HCT116 (cell line): ENCODE data around the gene MTHFD1L. TPM values are rescaled to one million over a fixed set of nuclear protein-coding genes. Genes with fewer than 3 reads are reported as not detected.
A peak's percentile ranks its signal among the peaks of the same experiment; 100 is the strongest.

Experiments used
- ATAC-seq: fragments of 200-7000 bp; cut with Tn5 transposase; 2 replicates; pipeline ENCODE4 v1.9.1; 2020; ENCODE audit warnings: mild to moderate bottlenecking, moderate library complexity
- BruUV-seq: library from RNA; stranded (reverse); fragments of 400-500 nt; replicated peaks from 2 replicates; lab custom pipeline; 2021; lab: Mats Ljungman, UMichigan
- CTCF ChIA-PET: fragments of 300-600 bp; sonication (Branson Sonifier 250); formaldehyde crosslinking; loops from one replicate; lab custom pipeline; 2021; ENCODE audit warnings: antibody characterized with exemption; lab: Charles Lee
- POLR2A ChIA-PET: fragments of 300-600, 350-600 bp; sonication (Branson Sonifier 250); formaldehyde crosslinking; loops from one replicate; lab custom pipeline; 2021; ENCODE audit warnings: antibody characterized with exemption; lab: Charles Lee
- RAD21 ChIA-PET, 2 experiments: fragments of 300-600 bp; sonication (Branson Sonifier 250); formaldehyde crosslinking; loops; one replicate each; lab custom pipeline; 2023; ENCODE audit warnings: low total read pairs in 2 of 2; ENCODE audit not compliant: uncharacterized antibody in 2 of 2, unreplicated experiment in 2 of 2, low non-redundant PET in 1 of 2; lab: Charles Lee
- DNase-seq: peaks from one replicate; pipeline ENCODE4 v3.0.0-alpha.2; 2010; ENCODE audit warnings: low read depth, low spot score
- H2AFZ ChIP-seq: fragments of 200-600 bp; shearing (Covaris generic), sonication (generic); 2 replicates; pipeline ENCODE4 v1.6.1; 2017; ENCODE audit warnings: low read depth, mixed run types, mixed read lengths, antibody characterized with exemption, low read length; ENCODE audit not compliant: poor library complexity, severe bottlenecking
- H3K27ac ChIP-seq: 2 replicates; pipeline ENCODE4 v1.5.1; 2012; ENCODE audit warnings: low read depth, low read length
- H3K27me3 ChIP-seq: fragments of 200-600 bp; sonication (generic); 2 replicates; pipeline ENCODE4 v1.6.1; 2016; ENCODE audit warnings: mixed run types, low read length, mixed read lengths; ENCODE audit not compliant: insufficient read depth
- H3K36me3 ChIP-seq, 2 experiments: fragments of 200-500 bp in 1 of 2; fragments of 200-600 bp in 1 of 2; sonication (Bioruptor generic) in 1 of 2; sonication (generic) in 1 of 2; 2 replicates each; pipeline versions ENCODE4 v1.5.1 to v1.6.1; 2014 to 2016; ENCODE audit warnings: low read length in 2 of 2, inconsistent platforms in 1 of 2, mixed read lengths in 1 of 2, mixed run types in 1 of 2; ENCODE audit not compliant: insufficient read depth in 2 of 2, control insufficient read depth in 1 of 2
- H3K4me1 ChIP-seq, 2 experiments: fragments of 200-600 bp in 1 of 2; sonication (generic) in 1 of 2; 2 replicates each; pipeline versions ENCODE4 v1.5.1 to v1.6.1; 2012 to 2017; ENCODE audit warnings: low read length in 2 of 2, inconsistent platforms in 1 of 2, mild to moderate bottlenecking in 1 of 2, mixed read lengths in 1 of 2, mixed run types in 1 of 2, moderate library complexity in 1 of 2; ENCODE audit not compliant: insufficient read depth in 2 of 2, control insufficient read depth in 1 of 2
- H3K4me2 ChIP-seq: fragments of 200-600 bp; sonication (generic); 2 replicates; pipeline ENCODE4 v1.6.1; 2017; ENCODE audit warnings: mixed run types, low read length, mixed read lengths
- H3K4me3 ChIP-seq, 2 experiments: fragments of 200-600 bp in 1 of 2; sonication (generic) in 1 of 2; replicated peaks in 1 of 2; 2 replicates each; pipeline ENCODE4 v1.5.1; 2011 to 2016; ENCODE audit warnings: low read length in 2 of 2, control low read depth in 1 of 2, low read depth in 1 of 2, mild to moderate bottlenecking in 1 of 2, mixed read lengths in 1 of 2, mixed run types in 1 of 2
- H3K79me2 ChIP-seq: fragments of 200-600 bp; sonication (generic); 2 replicates; pipeline ENCODE4 v1.6.1; 2017; ENCODE audit warnings: mild to moderate bottlenecking, mixed run types, low read length, moderate library complexity, mixed read lengths; ENCODE audit not compliant: insufficient read depth
- H3K9ac ChIP-seq: fragments of 200-600 bp; sonication (generic); 2 replicates; pipeline ENCODE4 v1.6.1; 2016; ENCODE audit warnings: low read length, mixed read lengths
- H3K9me2 ChIP-seq: fragments of 200-600 bp; sonication (generic), shearing (Covaris generic); 2 replicates; pipeline ENCODE4 v1.6.1; 2017; ENCODE audit warnings: mixed run types, mild to moderate bottlenecking, moderate library complexity; ENCODE audit not compliant: insufficient read depth
- H3K9me3 ChIP-seq, 2 experiments: fragments of 200-500 bp in 1 of 2; fragments of 200-600 bp in 1 of 2; sonication (Bioruptor generic) in 1 of 2; sonication (generic) in 1 of 2; 2 replicates each; pipeline ENCODE4 v1.6.1; 2014 to 2017; ENCODE audit warnings: low read length in 2 of 2, mixed read lengths in 2 of 2, inconsistent platforms in 1 of 2, low read depth in 1 of 2, mild to moderate bottlenecking in 1 of 2, mixed run types in 1 of 2, moderate library complexity in 1 of 2; ENCODE audit not compliant: control insufficient read depth in 1 of 2, insufficient read depth in 1 of 2
- H4K20me1 ChIP-seq: fragments of 200-600 bp; sonication (generic), shearing (Covaris generic); 2 replicates; pipeline ENCODE4 v1.6.1; 2017; ENCODE audit warnings: mixed run types, mild to moderate bottlenecking, moderate library complexity; ENCODE audit not compliant: insufficient read depth
- ATF3 ChIP-seq: IDR thresholded peaks from 2 replicates; pipeline ENCODE4 v1.6.1; 2012
- CBX3 ChIP-seq: IDR thresholded peaks from 2 replicates; pipeline ENCODE4 v1.6.1; 2012; ENCODE audit warnings: low read depth
- CEBPB ChIP-seq: IDR thresholded peaks from 2 replicates; pipeline ENCODE4 v1.6.1; 2012; ENCODE audit warnings: low read depth
- ELF1 ChIP-seq: IDR thresholded peaks from 2 replicates; pipeline ENCODE4 v1.6.1; 2012; ENCODE audit warnings: low read depth, borderline replicate concordance
- EZH2phosphoT487 ChIP-seq: fragments of 200-600 bp; IDR thresholded peaks from 2 replicates; pipeline ENCODE4 v1.6.1; 2018; ENCODE audit warnings: antibody characterized with exemption, borderline replicate concordance
- JUND ChIP-seq: IDR thresholded peaks from 2 replicates; pipeline ENCODE4 v1.6.1; 2012
- MAX ChIP-seq: IDR thresholded peaks from 2 replicates; pipeline ENCODE4 v1.6.1; 2012
- POLR2A ChIP-seq: IDR thresholded peaks from 2 replicates; pipeline ENCODE4 v1.7.0; 2011; ENCODE audit warnings: borderline replicate concordance; ENCODE audit not compliant: insufficient read depth, insufficient read length; ENCODE audit errors: extremely low read depth
- POLR2AphosphoS5 ChIP-seq: IDR thresholded peaks from 2 replicates; pipeline ENCODE4 v1.6.1; 2011; ENCODE audit warnings: mild to moderate bottlenecking, low read depth, low read length, moderate library complexity
- RAD21 ChIP-seq: IDR thresholded peaks from 2 replicates; pipeline ENCODE4 v1.6.1; 2012; ENCODE audit warnings: low read depth, mild to moderate bottlenecking
- SP1 ChIP-seq: IDR thresholded peaks from 2 replicates; pipeline ENCODE4 v1.6.1; 2012; ENCODE audit warnings: low read depth
- YY1 ChIP-seq: IDR thresholded peaks from 2 replicates; pipeline ENCODE4 v1.6.1; 2011; ENCODE audit warnings: low read length, low read depth, moderate library complexity, mild to moderate bottlenecking; ENCODE audit not compliant: insufficient replicate concordance; ENCODE audit errors: extremely low read depth
- ZFX ChIP-seq: fragments of 450-650 bp; IDR thresholded peaks from 2 replicates; pipeline ENCODE4 v1.6.1; 2017
- ZNF274 ChIP-seq: fragments of 200-500 bp; sonication (Bioruptor generic); IDR thresholded peaks from 2 replicates; pipeline ENCODE4 v1.6.1; 2014; ENCODE audit warnings: mild to moderate bottlenecking, low read depth, low read length, inconsistent platforms
- intact Hi-C: fragments of 100-400 bp; cut with micrococcal nuclease; formaldehyde crosslinking; loops from 2 replicates; pipeline ENCODE4 v1.10.0; 2022
- total RNA-seq: library from RNA; stranded (reverse); gene quantifications from one replicate; pipeline ENCODE4 v1.2.1, GENCODE V29; 2021; ENCODE audit not compliant: unreplicated experiment

The MTHFD1L gene
- total RNA-seq, 1 experiment from 2014 or later, result 127 TPM

GRCh38 chr6:151091571-151091970, 226.1 kb downstream of the MTHFD1L start:
- Histone ChIP-seq H3K4me2 (peak overlapping the region; percentile 67), H4K20me1 (no peaks in the 10 kb centered on the region), H3K27me3 (no peaks in the 10 kb centered on the region), H3K36me3 (peaks cover 0 to 19% of the 10 kb centered on the region in 2 experiments; a peak in 2 of 4 replicates), H3K79me2 (peaks cover 5% of the 10 kb centered on the region; the same call in 1 of the 2 replicates), H3K9me2 (no peaks in the 10 kb centered on the region), H2AFZ (no peak overlapping the region), H3K9me3 (no peaks in the 10 kb centered on the region), H3K4me1 (peaks cover 68 to 88% of the 10 kb centered on the region in 2 experiments), H3K4me3 (no peak overlapping the region), H3K27ac (peak overlapping the region; percentile 23), H3K9ac (peak overlapping the region; percentile 58)
- intact Hi-C loops, result no loop called here
- CTCF ChIA-PET, result no interaction called here
- ATAC-seq (peak; percentile 37), DNase-seq (no peak)
- no TSS peak for BruUV-seq
- TF ChIP-seq SP1, result peak; percentile 70
- TF ChIP-seq ZFX, result no peak
- TF ChIP-seq ATF3, result no peak
- peak; percentile 35; the same call in 1 of the 2 replicates for TF ChIP-seq CEBPB
- TF ChIP-seq YY1, result no peak
- no peak for TF ChIP-seq POLR2A
- TF ChIP-seq ELF1, result no peak
- TF ChIP-seq ZNF274, result no peak
- peak; percentile 33; the same call in 1 of the 2 replicates for TF ChIP-seq MAX
- TF ChIP-seq JUND, result no peak
- TF ChIP-seq POLR2AphosphoS5, result 0 out of 2 replicates have a peak, but pooled peaks have one; percentile 14
- TF ChIP-seq RAD21, result peak; percentile 10; the same call in 1 of the 2 replicates
- TF ChIP-seq EZH2phosphoT487, result no peak
- TF ChIP-seq CBX3, result 0 out of 2 replicates have a peak, but pooled peaks have one; percentile 1
- RAD21 ChIA-PET, result no interaction called here
- POLR2A ChIA-PET, result no interaction called here
